GM23338 (cell line): ENCODE data around the gene ITGA2.

ENCODE experiments used
- CTCF ChIP-seq, 2 experiments: fragments of 200-600 bp in 1 of 2; sonication (generic) in 1 of 2; conservative IDR thresholded peaks; 2 replicates each; pipeline versions ENCODE4 v1.5.1 to v1.6.1; 2016 to 2017; ENCODE audit warnings: antibody characterized with exemption in 2 of 2, low read depth in 2 of 2, mild to moderate bottlenecking in 2 of 2, moderate library complexity in 1 of 2
- POLR2AphosphoS5 ChIP-seq: IDR thresholded peaks from 2 replicates; pipeline ENCODE4 v1.6.1; 2016; ENCODE audit warnings: antibody characterized with exemption, low read depth

GRCh38 chr5:52999344-52999949 is 10.3 kb downstream of the ITGA2 start:
- TF ChIP-seq CTCF (conservative IDR thresholded peaks at IDR 0.05; ENCODE audit: low read depth in 2 of 2) (no peak), POLR2AphosphoS5 (no peak)
